DOHH2 (cell line): Measurements from ENCODE around the gene CACNA1B.

Experiments
- EZH2phosphoT487 ChIP-seq: fragments of 200-600 bp; sonication (generic); IDR thresholded peaks from 2 replicates; pipeline ENCODE4 v1.6.1; 2017; ENCODE audit warnings: borderline replicate concordance, mild to moderate bottlenecking, antibody characterized with exemption, low read length, moderate library complexity, mixed read lengths
- TF ChIP-seq, protein P1 (sequence below): fragments of 200-600 bp; sonication (generic); IDR thresholded peaks from one replicate; pipeline ENCODE4 v1.5.1; 2014; ENCODE audit warnings: antibody characterized with exemption, mild to moderate bottlenecking, low read depth, low read length; ENCODE audit not compliant: poor library complexity, severe bottlenecking

DNA sequence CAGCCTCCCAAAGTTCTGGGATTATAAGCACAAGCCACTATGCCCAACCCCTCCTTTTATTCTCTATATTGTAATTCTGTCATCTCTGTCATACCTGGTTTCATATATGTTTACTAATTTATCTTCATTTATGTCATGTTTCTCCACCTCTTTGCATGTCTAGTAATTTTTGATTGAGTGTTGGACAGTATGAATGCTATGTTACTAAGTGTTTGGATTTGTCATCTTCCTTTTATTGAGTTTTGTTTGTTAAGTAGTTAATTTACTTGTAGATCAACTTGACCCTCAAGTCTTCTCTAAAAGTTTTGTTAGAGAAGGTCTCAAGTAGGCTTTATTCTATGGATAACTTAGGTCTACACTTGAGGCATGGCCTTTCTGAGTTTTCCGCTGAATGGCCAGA lies 17.2 kb upstream of the CACNA1B start:
- TF ChIP-seq, protein P1, sequence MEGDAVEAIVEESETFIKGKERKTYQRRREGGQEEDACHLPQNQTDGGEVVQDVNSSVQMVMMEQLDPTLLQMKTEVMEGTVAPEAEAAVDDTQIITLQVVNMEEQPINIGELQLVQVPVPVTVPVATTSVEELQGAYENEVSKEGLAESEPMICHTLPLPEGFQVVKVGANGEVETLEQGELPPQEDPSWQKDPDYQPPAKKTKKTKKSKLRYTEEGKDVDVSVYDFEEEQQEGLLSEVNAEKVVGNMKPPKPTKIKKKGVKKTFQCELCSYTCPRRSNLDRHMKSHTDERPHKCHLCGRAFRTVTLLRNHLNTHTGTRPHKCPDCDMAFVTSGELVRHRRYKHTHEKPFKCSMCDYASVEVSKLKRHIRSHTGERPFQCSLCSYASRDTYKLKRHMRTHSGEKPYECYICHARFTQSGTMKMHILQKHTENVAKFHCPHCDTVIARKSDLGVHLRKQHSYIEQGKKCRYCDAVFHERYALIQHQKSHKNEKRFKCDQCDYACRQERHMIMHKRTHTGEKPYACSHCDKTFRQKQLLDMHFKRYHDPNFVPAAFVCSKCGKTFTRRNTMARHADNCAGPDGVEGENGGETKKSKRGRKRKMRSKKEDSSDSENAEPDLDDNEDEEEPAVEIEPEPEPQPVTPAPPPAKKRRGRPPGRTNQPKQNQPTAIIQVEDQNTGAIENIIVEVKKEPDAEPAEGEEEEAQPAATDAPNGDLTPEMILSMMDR = no peak
- TF ChIP-seq EZH2phosphoT487 = no peak
